DMS 273 (cell line): ENCODE data around the gene PRR33.
"Not testable (repeated sequence)": the region's sequence is repeated elsewhere in the genome, so short reads cannot be mapped to it uniquely, and the experiment has no call there.

Experiments used
- DNase-seq: peaks from one replicate; lab custom pipeline; 2025; ENCODE audit not compliant: unreplicated experiment; lab: John Stamatoyannopoulos, UW

PRR33 gene

DNA sequence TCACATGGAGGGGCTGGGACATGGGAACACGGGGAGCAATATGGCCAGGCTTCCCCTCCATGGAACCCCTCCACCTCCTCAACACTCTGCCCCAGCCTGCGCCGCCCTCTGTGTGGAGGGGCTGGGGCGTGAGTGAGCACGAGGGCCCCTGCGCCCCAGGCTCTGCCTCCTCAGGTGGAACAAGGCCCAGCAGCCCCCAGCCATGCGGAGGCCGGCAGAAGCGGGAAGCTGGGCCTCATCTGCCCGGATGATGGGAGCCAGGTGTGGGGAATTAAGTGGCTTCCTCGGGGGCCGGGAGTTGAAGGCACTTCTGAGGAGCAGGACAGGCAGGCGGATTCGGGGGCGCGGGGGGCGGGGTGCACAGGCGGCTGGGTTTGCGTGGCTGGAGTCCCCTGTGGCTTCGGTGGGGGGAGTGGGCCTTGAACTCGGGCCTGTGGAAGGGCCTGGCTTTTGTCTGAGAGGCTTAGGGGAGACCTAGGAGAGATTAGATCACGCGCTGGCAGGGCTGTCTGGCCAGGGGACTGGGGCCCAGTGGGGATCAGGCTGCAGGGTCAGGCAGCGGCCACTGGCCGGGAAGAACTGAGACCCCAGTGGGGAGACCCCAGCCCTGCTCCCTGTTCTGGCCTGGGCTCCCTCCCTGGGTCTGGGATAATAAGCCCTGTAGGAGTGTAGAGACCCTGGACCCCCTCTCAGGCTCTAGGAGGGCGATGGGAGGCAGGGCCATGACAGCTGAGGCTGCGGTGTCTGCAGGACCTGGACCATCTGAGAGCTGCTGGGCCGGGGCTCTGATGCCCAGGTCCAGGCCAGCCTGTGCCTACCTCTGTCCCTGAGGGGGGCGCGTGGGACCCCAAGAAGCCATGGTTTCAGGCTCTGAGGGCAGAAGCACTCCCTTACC is 13.3 kb downstream of the PRR33 start:
- no peak for DNase-seq

DNA sequence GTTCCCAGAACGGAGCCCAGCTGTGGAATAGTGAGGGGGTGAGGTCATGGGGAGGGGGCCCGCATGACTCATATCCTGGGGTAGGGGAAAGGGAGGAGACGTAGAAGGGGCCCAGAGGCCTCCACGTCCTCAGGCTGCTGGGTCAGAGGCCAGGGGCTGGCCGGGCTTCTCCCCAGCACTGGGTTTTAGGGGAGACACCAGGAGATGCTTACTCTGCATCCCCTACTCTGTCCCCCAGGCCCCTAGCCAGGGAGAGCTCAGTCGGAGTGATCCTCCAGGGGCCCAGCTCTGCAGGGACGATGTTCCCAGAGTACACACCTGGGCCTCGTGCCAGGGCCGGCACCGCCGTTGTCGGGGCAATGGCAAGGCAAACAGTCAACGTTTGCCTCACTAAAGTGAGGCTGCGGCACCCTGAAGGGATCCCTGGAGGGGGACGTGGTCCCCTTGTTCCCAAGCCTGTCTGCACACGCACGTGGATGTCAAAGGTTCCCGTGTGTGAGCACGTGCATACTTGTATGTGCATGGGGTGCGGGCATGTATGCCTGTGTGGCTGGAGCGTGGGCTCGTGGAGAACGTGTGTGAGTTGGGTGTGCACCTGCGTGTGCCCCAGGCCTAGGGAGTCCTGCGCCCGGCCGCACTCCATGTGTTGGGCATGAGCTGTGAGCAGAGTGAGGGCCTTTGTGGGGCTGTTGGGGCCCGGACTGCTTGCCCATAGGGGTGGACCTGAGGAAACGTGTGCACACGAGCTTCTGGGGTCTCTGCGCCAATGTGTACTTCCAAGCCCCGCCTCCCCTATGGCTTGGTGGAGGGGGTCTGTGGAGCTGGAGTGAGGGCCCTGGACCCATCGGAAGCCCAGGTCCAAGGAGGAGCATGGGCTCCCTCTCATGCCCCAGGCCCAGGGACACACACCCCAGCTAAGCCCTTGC is 14.2 kb downstream of the PRR33 start:
- no peak for DNase-seq

DNA sequence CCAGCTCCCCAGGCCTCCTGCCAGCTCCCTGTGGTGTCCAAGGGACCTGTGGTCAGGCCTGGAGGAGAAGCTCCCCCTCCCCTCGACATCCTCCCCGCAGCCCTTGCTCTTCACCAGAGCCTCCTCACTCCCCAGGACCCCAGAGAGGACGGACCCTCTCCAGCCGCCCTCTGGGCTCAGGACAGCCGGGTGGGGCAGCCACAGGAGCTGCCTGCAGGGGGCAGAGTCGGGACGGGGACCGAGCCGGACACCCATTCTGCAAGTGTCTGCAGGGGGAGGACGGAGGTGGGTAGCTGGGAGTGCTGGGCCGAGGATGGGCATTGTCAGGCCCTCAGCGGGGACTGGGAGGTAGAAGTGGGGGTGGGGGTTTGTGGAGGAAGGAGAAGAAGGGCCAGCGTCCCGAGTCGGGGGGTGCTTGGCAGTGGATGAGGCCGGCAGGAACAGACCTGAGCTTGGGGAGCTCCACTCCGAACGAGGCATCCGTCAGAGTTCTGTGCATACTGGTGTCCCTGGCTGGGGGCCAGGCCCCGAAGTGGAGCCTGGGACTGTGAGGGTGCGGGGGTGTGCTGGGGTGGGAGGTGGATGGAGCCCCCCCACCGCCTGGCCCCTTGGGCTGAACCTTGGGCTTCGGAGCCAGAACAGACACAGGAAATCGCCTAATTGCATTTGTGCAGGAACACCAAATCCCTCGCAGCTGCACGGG is 15.2 kb downstream of the PRR33 start:
- peak; percentile 49 for DNase-seq

DNA sequence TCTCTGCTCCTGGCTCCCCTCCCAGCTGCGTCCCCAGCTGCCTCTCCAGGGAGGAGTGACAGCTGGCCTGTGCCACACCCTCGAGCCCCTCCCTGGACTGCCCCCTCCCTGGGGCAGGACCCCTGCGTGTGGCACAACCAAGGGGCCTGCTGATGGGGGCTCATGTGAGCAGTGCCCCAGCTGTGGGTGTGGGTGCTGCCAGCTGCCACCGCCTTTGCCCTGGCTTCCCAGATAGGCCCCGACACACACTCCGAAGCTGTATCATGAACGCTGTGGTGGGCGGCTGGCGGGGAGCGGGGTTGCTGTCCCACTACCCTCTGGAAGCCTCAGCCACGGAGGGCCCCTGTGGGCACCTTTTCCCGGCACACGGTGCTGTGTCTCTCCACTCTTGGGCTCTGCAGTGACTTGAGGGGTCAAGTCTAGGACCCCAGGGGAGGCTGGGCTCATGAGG is 15.8 kb downstream of the PRR33 start:
- DNase-seq, result not testable (repeated sequence)

DNA sequence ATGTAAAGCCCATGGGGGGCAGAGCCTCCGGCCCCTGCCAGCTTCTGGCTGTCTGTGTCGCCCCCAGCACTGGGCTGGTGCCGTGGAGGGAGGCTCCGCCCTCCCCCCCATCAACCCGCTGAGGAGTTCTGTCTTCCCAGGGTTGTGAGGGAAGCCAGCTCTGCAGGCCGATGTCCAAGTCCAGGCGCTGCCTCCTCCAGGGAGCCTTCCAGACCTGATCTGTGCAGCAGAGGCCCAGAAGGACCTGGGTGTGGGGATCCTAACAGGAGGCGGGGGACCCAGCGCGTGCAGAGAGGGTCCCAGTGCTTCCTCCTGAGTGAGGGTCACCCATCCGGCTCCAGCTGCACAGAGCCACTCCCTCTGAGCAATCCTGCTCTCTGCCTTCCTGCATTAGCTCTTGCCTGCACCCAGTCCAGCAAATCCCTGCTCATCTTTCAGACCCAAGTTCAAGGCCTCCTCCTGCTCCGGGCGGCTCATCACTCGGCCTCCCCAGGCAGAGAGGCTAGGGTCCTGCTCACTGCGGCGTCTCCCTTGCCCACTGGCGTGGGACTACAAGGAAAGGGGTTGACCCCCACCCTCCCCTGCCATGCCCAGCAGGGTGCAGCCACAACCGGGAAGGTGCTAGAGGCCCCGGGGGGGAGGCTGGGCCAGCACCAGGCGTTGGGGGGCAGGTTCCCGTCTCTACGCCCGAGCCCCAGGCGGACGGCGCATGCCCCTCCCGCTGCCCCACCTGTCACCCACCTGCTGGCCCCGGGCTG is 16.4 kb downstream of the PRR33 start:
- no peak for DNase-seq

DNA sequence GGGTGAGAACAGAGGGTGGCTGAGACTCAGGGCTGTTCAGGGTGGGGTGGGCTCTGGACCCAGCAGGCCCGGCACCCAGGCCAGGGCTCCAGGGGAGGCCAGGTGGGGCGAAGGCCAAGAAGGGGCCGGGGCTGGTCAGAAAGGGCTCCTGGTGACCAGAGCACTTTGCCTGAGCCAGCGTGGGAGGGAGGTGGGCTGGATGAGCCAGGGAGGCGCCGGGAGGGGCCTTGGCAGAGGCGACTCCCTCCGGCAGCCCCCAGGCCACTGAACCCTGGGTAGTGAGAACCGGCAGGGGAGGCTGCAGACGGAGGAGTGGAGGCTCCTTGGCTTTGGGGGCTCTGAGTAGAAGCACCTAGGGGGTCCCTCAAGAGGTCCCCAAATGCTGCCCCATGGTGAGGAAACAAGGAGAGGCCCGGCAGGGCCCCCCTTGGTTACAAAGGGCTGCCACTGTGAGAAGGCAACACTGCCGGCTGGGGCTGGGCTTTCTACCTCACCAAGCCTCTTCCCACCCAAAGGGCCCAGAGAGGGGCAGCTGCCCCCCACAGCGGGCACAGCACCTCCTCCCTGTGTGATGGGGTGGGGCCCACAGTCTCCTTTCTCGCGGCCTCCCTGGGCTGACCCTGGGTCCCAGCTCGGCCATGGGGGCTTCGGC is 17.1 kb downstream of the PRR33 start:
- DNase-seq, result not testable (repeated sequence)

DNA sequence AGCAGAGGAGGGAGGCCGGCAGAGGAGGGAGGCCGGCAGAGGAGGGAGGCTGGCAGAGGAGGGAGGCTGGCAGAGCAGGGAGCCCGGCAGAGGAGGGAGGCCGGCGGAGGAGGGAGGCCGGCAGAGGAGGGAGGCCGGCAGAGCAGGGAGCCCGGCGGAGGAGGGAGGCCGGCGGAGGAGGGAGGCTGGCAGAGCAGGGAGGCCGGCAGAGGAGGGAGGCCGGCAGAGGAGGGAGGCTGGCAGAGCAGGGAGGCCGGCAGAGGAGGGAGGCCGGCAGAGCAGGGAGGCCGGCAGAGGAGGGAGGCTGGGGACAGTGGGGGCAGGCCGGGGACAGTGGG is 17.9 kb downstream of the PRR33 start:
- DNase-seq, result not testable (repeated sequence)

DNA sequence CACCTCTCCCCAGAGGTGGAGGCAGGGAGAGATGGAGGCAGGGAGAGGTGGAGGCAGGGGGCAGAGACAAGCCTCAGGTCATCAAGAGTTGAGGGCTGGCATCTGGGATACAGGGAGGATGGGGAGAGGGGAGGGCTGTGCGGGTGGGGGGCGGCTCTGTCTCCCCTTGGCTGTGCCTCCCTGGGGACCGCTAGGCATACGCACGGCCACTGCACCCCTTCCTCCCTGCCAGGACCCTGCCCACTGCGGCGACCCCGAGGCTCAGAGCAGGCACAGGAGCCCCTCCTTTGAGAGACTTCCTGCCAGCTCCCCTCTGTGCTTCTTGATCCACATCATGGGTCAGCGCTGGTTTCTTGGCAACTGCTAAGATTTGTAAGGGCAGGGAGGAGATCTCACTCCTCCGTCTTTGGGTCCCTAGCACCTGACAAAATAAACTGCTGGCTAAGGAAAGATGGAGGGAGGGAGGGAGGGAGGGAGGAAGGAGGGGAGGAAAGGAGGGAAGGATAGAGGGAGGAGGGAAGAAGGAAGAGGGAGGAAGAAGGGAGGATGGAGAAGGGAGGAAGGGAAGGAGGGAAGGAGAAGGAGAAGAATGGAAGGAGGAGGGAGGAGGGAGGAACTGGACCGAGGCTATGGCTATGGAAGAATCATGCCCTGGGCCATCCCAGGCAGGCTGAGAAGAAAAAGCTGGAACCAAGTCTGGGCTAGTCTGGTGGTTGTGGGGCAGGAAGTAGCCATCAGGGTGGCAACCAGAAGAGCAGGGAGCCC is 18.5 kb downstream of the PRR33 start:
- DNase-seq, result peak; percentile 17

DNA sequence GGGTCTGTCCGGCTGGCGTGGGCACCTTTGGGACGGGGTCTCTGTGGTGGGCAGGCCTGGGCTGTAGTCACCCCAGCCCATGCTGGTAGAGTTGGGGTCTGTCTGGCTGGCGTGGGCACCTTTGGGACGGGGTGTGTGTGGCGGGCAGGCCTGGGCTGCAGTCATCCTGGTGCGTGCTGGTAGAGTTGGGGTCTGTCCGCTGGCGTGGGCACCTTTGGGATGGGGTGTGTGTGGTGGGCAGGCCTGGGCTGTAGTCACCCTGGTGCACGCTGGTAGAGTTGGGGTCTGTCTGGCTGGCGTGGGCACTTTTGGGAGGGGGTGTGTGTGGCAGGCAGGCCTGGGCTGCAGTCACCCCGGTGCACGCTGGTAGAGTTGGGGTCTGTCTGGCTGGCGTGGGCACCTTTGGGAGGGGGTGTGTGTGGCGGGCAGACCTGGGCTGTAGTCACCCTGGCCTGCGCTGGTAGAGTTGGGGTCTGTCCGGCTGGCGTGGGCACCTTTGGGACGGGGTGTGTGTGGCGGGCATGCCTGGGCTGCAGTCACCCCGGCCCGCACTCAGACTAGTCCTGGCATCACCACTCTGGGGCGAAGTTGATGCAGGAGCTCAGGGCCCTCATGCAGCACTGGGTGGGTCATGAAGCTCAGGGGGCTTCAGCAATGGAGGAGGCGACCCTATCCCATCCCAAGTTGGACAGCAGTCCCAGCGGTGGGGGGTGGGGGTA is 19.3 kb downstream of the PRR33 start:
- no peak for DNase-seq

DNA sequence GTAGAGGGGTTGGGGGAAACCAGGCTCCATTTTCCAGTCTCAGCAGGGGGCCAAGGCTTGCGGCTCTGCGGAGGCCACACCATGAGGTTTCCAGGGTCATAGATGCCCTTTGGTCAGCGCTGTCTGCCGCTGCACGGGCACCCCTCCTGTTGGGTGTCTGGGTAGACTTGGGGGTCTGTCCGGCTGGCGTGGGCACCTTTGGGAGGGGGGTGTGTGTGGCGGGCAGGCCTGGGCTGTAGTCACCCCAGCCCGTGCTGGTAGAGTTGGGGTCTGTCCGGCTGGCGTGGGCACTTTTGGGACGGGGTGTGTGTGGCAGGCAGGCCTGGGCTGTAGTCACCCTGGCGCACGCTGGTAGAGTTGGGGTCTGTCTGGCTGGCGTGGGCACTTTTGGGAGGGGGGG is 20.2 kb downstream of the PRR33 start:
- no peak for DNase-seq

DNA sequence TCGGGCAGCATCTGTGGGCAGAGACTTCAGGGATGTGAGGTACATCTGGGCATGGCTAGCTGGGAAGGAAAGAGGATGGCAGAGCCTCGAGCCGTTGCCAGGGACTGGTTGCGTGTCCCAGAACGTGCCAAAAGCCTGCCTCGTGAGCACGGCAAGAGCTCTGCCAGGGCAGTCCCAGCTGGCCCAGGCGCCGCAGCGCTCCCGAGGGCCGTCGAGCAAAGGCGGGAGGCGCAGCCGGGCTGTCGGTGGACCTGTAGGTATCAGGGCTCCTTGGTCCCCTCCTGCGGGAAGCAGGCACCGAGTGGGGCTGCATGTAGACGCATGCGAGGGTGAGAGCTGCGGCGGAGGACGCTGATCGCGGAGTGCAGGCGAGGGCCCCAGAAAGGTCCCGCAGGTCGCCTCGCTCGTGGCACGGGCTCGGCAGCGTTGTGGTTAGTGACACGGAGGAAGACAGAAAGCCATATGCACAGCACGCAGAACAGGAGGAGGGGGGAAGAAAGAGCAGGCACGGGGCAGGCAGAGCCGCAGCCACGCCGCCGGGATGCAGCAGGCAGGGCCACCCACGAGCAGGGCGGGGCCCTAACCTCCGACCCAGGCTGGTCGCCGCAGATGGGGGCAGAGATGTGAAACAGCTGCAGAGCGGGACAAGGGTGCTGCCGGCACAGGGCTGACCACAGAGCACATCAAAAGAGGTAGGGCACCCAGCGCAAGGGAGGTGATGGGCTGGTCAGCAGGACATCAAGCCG is 20.8 kb downstream of the PRR33 start:
- peak; percentile 59 for DNase-seq

DNA sequence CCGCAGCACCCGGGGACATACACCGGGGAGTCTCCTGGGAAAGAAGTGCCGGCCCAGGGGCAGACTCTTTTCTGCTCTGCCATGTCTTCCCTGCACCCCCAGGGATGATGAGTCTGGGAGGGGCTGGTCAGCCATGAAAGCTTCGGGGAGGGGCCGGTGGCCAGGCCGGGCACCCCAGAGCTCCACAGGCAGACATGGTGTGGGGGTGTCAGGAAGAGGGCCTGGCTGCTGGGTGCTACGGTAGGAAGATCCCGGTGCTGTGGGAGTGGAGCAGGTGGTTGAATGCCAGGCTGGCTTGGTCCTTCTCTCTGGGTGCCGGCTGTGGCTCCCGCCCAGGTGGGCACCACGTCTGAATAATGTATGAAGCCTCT is 21.4 kb downstream of the PRR33 start:
- DNase-seq, result no peak

DNA sequence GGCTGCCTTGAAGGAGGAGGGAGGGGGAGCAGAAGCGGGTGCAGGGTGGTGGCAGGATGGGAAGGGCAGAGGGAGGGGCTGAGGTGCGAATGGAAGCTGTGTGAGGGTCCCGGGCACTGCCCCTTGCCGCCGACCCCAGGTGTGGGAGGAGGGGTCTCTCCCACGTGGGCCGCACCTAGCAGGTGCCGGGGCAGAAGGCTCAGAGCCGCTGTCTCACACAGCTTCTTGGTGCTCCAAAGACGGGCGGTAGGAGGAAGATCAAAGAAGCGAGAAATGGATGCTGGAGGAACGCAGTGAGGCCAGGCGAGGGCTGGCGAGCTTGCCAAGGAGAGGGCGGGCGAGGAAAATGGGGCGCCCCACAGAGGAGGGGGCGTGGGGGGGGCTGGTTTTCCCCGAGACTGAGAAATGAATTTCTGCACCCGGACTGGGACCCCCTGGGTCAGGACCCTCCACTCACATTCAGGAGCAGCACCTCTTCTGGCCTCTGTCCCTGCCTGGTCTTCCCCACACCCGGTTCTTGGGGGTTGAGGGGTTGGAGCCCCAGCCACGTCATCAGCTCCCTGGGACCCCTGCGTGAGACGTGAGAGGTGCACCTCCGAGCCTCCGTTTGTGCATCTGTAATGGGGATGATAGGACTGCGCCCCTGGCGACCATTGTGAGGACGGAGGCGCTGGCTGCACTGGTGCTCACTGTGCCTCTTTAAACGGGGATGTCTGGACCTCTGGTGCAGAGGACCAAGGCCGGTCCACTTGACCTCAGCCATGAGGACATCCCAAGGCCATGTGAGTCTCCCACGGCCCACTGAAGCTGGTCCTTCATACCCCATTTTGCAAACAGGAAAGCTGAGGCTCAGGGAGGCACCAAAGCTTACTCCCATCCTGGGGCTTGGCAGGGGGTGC is 22.0 kb downstream of the PRR33 start:
- no peak for DNase-seq

DNA sequence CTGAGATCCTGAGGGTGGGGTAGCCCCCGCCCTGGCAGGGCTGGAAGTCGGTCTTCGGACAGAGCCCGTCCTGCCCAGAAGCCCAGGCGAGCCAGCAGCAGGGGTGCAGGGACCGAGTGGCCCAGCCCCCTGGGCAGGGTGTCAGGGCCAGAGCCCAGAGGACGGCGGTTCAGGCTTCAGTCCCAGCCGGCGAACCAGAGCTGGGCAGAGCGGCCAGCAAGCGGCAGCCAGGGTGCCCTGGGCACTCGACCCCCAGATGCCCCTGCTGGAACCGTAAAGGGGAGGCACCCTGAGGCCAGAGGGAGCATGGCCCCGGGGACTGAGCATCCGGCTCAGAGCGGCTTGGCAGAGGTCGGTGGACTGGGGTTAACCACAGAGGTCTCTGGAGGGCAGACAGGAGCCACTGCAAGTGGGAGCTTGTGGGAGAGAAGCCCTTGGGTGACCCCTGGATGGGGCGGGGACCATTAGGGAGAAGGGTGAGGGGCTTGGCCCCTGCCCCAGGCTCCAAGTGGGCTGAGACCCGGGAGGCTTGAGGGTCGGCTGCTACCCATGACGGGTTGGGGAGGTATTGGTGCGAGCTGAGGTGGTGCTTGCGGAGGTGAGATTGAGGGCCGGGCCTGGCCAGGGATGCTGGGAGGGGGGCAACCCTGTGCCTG is 22.9 kb downstream of the PRR33 start:
- DNase-seq, result no peak

DNA sequence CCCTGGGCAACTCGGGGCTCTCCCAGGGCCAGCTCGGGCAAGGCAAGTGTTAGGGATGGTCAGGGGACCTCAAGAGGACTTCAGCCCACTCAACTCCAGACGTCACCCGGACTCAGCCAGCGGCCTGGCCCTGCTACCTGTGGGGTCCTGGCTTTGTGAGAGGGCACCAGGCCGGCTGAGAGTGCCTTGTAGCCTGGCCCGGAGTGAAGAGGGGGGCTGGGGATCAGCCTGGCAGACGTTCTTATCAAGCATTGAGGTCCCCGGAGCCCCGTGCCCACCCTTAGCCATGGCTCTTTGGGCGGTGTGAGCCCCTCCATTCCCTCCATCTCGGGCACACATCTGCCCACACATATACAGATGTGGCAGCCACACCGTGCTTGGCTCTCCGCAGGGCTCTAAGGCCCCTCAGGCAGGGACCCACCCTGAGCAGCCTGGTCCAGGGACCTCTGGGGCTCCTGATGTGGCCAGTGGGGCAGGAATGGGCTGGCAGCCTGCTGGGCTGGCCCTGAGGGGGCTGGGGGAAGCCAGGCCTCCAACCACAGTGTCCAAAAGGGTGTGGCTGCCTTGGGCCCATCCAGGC is 23.5 kb downstream of the PRR33 start:
- no peak for DNase-seq

DNA sequence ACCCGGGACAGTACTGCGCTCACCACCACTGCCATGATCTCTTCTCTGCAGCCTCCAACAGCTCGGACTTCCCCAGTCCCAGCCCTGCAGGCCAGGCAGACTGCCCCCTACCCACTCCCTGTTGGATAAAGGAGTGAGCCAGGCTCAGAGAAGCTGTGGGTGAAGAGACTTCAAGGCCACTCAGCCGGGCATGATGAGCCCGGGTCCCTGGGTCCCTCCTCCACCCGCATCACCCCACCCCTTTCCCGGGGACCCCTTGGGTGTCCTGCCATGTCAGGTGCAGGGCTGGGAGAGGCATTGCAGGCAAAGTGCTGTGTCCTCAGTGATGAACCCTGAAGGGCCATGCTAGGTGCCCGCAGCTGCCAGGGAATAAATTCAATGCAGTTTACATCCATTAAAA is 24.3 kb downstream of the PRR33 start:
- DNase-seq, result no peak
